Bronchial epithelial cell (primary cell): Measurements from ENCODE around the gene ALAD. TPM values are rescaled to one million over a fixed set of nuclear protein-coding genes. Genes with fewer than 3 reads are reported as not detected.
"Not testable (repeated sequence)": the region's sequence is repeated elsewhere in the genome, so short reads cannot be mapped to it uniquely, and the experiment has no call there.

Experiments
- DNase-seq: peaks from one replicate; pipeline ENCODE4 v3.0.0-alpha.2; 2010; ENCODE audit warnings: low read depth
- FAIRE-seq: peaks from 2 replicates; lab custom pipeline; 2011; peaks lifted over from hg19 to GRCh38; lab: Jason Lieb, UNC
- H3K27me3 ChIP-seq: 2 replicates; pipeline ENCODE4 v1.5.1; 2011; ENCODE audit warnings: low read length; ENCODE audit not compliant: control insufficient read depth, insufficient read depth
- H3K36me3 ChIP-seq: 2 replicates; pipeline ENCODE4 v1.5.1; 2011; ENCODE audit warnings: low read length; ENCODE audit not compliant: control insufficient read depth, insufficient read depth
- H3K4me3 ChIP-seq: 2 replicates; pipeline ENCODE4 v1.5.1; 2011; ENCODE audit warnings: mild to moderate bottlenecking, low read depth, low read length, control low read depth
- total RNA-seq: library from RNA; depleted of rRNA; stranded (reverse); fragments of >200 nt; gene quantifications from 2 replicates; pipeline ENCODE4 v1.2.1, GENCODE V29; 2014
- TF ChIP-seq, protein P1 (sequence below): IDR thresholded peaks from 2 replicates; pipeline ENCODE4 v1.5.1; 2011; ENCODE audit warnings: mild to moderate bottlenecking, moderate library complexity, low read length, control low read depth, inconsistent platforms; ENCODE audit not compliant: insufficient read depth, severe bottlenecking

Gene ALAD
- total RNA-seq, 1 donor from 2014 or later: 3.2 TPM

DNA sequence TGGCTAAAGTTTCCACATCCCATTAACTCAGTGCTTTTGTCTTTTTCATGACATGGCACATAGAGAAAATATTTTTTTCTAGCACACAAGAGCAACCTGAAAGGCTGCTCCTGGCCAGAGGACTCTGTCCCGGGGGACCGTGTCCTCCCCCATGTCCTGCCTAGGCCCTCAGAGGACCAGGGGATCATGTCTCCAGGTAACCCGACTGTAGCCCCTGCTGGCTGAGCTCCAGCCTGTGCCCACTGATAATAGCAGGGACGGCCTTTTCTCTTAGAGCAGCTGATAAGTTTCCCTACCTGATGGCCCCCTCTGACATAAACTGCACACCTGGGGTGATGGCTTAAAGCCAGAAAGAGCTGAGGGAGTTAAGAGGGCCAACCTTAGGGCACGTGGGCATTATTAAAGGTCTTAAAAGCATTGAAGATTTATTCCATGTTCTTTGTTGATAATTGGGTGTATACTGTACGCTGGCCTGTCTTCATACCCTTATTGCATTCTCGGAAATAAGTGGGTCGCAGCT lies 30.2 kb downstream of the ALAD start:
- FAIRE-seq (no peak), DNase-seq (no peak)
- Histone ChIP-seq H3K4me3 (no peak overlapping the region), H3K36me3 (peaks cover 6% of the 10 kb centered on the region), H3K27me3 (no peaks in the 10 kb centered on the region)
- TF ChIP-seq, protein P1, sequence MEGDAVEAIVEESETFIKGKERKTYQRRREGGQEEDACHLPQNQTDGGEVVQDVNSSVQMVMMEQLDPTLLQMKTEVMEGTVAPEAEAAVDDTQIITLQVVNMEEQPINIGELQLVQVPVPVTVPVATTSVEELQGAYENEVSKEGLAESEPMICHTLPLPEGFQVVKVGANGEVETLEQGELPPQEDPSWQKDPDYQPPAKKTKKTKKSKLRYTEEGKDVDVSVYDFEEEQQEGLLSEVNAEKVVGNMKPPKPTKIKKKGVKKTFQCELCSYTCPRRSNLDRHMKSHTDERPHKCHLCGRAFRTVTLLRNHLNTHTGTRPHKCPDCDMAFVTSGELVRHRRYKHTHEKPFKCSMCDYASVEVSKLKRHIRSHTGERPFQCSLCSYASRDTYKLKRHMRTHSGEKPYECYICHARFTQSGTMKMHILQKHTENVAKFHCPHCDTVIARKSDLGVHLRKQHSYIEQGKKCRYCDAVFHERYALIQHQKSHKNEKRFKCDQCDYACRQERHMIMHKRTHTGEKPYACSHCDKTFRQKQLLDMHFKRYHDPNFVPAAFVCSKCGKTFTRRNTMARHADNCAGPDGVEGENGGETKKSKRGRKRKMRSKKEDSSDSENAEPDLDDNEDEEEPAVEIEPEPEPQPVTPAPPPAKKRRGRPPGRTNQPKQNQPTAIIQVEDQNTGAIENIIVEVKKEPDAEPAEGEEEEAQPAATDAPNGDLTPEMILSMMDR: no peak

DNA sequence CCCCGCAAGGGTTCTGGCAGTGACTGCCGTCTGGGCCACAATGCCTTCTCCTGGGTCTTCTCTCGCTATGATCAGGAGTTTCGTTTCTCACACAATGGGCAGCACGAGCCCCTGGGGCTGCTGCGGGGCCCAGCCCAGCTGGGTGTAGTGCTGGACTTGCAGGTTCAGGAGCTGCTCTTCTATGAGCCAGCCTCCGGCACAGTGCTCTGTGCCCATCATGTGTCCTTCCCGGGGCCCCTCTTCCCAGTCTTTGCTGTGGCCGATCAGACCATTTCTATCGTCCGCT lies 31.3 kb downstream of the ALAD start:
- Histone ChIP-seq H3K4me3 (no peak overlapping the region), H3K27me3 (no peaks in the 10 kb centered on the region), H3K36me3 (peaks cover 4% of the 10 kb centered on the region)
- FAIRE-seq (no peak), DNase-seq (no peak)
- TF ChIP-seq, protein P1: no peak

DNA sequence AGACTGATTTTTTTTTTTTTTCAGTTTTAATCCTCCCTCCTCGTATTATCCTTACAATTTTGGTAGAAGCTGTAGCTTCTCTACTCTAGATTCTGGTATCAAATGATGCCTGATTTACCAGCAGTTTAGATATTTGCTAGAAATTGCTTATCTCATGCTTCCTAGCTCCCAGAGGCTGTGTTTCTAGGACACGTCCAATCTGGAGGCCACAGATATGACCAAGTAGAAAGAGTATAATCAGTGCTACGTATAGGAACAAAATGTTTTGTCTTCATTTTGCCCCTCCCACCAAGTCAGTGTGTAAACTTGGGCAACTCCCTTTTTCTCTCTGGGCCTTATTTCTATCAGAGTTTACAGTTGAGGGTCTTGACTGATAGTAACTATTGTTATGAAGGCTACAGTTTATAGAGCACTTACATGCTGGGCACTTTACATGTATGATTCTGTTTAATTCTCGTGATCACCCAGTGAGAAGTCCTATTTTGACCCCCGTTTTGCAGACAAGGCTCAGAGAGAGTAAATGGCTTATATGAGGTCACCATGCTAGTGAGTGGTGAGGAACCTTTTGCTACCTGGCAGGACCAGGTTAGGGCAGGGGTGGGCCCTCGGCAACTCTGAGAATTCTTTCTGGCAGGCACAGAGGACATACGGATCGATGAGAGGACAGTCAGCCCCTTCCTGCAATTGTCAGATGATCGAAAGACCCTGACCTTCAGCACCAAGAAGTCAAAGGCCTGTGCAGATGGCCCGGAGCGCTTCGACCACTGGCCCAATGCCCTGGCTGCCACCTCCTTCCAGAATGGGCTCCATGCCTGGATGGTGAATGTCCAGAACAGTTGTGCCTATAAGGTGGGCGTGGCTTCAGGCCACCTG lies 31.9 kb downstream of the ALAD start:
- TF ChIP-seq, protein P1: no peak
- H3K27me3 ChIP-seq: no peaks in the 10 kb centered on the region

DNA sequence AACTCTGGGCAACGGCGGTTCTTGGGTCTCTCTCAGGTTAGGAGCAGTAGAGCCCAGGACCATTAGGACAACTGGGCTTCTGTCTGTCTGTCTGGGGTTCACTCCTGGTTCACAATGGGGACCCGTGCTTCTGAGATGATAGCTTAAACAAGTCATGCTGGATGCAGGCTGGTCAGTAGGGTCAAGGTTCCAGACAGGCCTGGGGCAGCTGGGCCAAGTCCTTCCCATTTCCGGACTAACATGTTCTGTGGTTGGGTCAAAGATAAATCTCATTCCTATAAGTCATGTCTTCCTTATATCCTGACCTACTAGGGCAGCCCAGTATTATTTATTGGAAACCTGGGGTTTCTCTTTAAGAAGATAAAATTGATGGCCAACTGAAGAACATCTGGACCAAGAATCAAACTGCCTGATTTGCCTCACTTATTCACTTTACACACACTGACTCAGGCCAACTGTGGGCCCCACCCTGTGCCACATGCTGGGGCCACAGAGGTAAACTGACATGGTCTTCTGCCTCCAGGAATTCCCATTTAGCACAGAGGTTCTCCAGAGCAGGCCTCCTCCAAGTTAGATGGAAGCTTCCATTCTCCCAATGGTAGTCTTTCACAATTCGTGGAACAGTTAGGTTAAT lies 32.6 kb downstream of the ALAD start:
- FAIRE-seq (no peak), DNase-seq (no peak)
- Histone ChIP-seq H3K27me3 (no peaks in the 10 kb centered on the region), H3K36me3 (peaks cover under 1% of the 10 kb centered on the region), H3K4me3 (no peak overlapping the region)
- TF ChIP-seq, protein P1: no peak

More for the DNA sequence above, 31.9 kb downstream of the ALAD start:
- H3K4me3 ChIP-seq: no peak overlapping the region
- FAIRE-seq (no peak), DNase-seq (no peak)
- H3K36me3 ChIP-seq: peaks cover 3% of the 10 kb centered on the region

DNA sequence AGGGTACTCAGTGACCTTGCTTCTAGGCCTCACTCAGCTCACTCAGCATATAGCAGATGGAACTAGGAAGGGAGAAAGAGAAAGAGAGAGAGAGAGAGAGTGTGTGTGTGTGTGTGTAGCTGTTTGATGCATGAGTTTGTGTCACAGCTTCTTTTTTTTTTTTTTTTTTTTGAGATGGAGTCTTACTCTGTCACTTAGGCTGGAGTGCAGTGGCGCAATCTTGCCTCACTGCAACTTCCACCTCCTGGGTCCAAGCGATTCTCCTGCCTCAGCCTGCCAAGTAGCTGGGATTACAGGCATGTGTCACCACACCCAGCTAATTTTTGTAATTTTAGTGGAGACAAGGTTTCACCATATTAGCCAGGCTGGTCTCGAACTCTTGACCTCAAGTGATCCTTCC lies 35.4 kb downstream of the ALAD start:
- not testable (repeated sequence) for H3K36me3 ChIP-seq, H3K4me3 ChIP-seq, H3K27me3 ChIP-seq, FAIRE-seq, DNase-seq

DNA sequence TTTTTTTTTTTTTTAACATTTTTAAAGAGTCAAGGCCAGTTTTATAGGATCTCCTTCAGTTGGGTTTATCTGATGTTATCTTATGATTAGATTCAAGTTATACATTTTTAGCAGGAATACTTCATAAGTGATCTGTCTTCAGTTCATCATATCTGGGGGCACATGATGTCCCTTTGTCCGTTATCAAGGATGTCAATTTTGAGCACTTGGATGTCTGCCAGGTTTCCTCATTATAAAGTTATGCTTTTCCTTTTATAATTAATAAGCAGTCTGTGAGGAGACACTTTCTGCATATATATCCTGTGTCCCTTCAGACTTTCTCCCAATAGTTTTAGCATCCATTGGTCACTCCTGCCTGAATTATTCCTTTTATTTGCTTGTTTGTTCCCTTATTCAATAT lies 36.1 kb downstream of the ALAD start:
- TF ChIP-seq, protein P1: no peak
- FAIRE-seq: no peak

More for the DNA sequence above, 36.1 kb downstream of the ALAD start:
- no peaks in the 10 kb centered on the region for H3K36me3 ChIP-seq
- no peak overlapping the region for H3K4me3 ChIP-seq
- H3K27me3 ChIP-seq: no peaks in the 10 kb centered on the region
- DNase-seq: no peak
